Small intestine (tissue), 7 donors: ENCODE data around the gene XPO1. TPM values are rescaled to one million over a fixed set of nuclear protein-coding genes. Genes with fewer than 3 reads are reported as not detected.

ENCODE experiments used
- DNase-seq, 2 donors: peaks; one replicate each; pipeline versions ENCODE4 v3.0.0 to v3.0.0-alpha.2; 2013
- FAIRE-seq: peaks from 2 replicates; lab custom pipeline; 2012; peaks lifted over from hg19 to GRCh38; lab: Jason Lieb, UNC
- H3K27ac ChIP-seq, 3 donors: one replicate each; pipeline ENCODE4 v1.5.1; 2013; ENCODE audit warnings: low read length in 2 of 3, mild to moderate bottlenecking in 2 of 3, control low read depth in 1 of 3, inconsistent platforms in 1 of 3, low read depth in 1 of 3, moderate library complexity in 1 of 3
- H3K27me3 ChIP-seq, 3 donors: one replicate each; pipeline ENCODE4 v1.6.1; 2013; ENCODE audit warnings: low read length in 3 of 3, inconsistent platforms in 1 of 3; ENCODE audit not compliant: control insufficient read depth in 3 of 3, insufficient read depth in 3 of 3
- H3K36me3 ChIP-seq, 3 donors: one replicate each; pipeline ENCODE4 v1.6.1; 2013; ENCODE audit warnings: low read length in 3 of 3, inconsistent platforms in 1 of 3, low read depth in 1 of 3, mild to moderate bottlenecking in 1 of 3, moderate library complexity in 1 of 3; ENCODE audit not compliant: control insufficient read depth in 3 of 3, insufficient read depth in 2 of 3
- H3K4me1 ChIP-seq, 3 donors: one replicate each; pipeline ENCODE4 v1.6.1; 2013; ENCODE audit warnings: low read length in 2 of 3, inconsistent platforms in 1 of 3, low read depth in 1 of 3, mild to moderate bottlenecking in 1 of 3, moderate library complexity in 1 of 3; ENCODE audit not compliant: control insufficient read depth in 3 of 3, insufficient read depth in 2 of 3
- H3K4me3 ChIP-seq, 3 donors: one replicate each; pipeline ENCODE4 v1.5.1; 2013; ENCODE audit warnings: low read length in 3 of 3, control low read depth in 1 of 3, inconsistent platforms in 1 of 3, low read depth in 1 of 3, mild to moderate bottlenecking in 1 of 3, moderate library complexity in 1 of 3
- H3K9me3 ChIP-seq, 2 donors: one replicate each; pipeline ENCODE4 v1.6.1; 2013; ENCODE audit warnings: low read depth in 1 of 2, low read length in 1 of 2; ENCODE audit not compliant: control insufficient read depth in 2 of 2, insufficient read depth in 1 of 2
- WGBS, 3 donors: extraction: QIAGEN DNeasy Blood & Tissue Kit; methylation state at CpG; one replicate each; pipeline ENCODE4 v1.1.7; 2013; 5-methylcytosine and 5-hydroxymethylcytosine counted together
- polyA plus RNA-seq, 4 donors: library from polyadenylated mRNA; stranded (reverse) in 3 of 4; unstranded in 1 of 4; fragments of 200-250 nt in 3 of 4; fragments of 120-200 nt in 1 of 4; gene quantifications; one replicate each; pipeline versions ENCODE4 v1.2.1 to v1.2.3, GENCODE V29; 2013
- donor health status: healthy with polysubstance abuse.
- donor health status: control.
- donor health status: control.
- donor health status: Bipolar disorder and iron deficiency.
- donor health status: healthy.

The XPO1 gene
- polyA plus RNA-seq, 4 donors, result 15.9 to 141 (median 39.2) TPM

- Histone ChIP-seq H3K36me3 (no peaks in the 10 kb centered on the region), H3K4me1 (peaks cover 0 to 12% (median 11%) of the 10 kb centered on the region in 3 donors), H3K4me3 (peak overlapping the region; percentile 24 to 94 (median 90)), H3K27ac (peak overlapping the region; percentile 91 to 98 (median 95)), H3K9me3 (no peaks in the 10 kb centered on the region), H3K27me3 (no peaks in the 10 kb centered on the region)
- FAIRE-seq (no peak), DNase-seq (peak; percentile 37 to 71)
- 3% methylated on average over 19 of the region's 19 CpGs for WGBS, 3 donors
Observed at GRCh38 chr2:61538920-61539520, 864 bp upstream of the XPO1 start.

GRCh38 chr2:61537950-61538199, 281 bp downstream of the XPO1 start:
- DNase-seq (no peak), FAIRE-seq (no peak)
- no peaks in the 10 kb centered on the region for H3K9me3 ChIP-seq
- peak overlapping the region; percentile 91 to 98 (median 95) for H3K27ac ChIP-seq
- no peaks in the 10 kb centered on the region for H3K27me3 ChIP-seq
- peak overlapping the region; percentile 90 to 98 (median 94) for H3K4me3 ChIP-seq
- peaks cover 0 to 12% (median 11%) of the 10 kb centered on the region in 3 donors for H3K4me1 ChIP-seq
- 0% methylated on average over 6 to 15 of the region's 15 CpGs for WGBS, 3 donors
- H3K36me3 ChIP-seq, result peaks cover 0 to under 1% (median 0%) of the 10 kb centered on the region in 3 donors

- H3K27me3 ChIP-seq, result no peaks in the 10 kb centered on the region
- H3K4me1 ChIP-seq, result peaks cover 0 to 12% (median 11%) of the 10 kb centered on the region in 3 donors
- H3K4me3 ChIP-seq, result peak overlapping the region; percentile 90 to 98 (median 94)
- peak; percentile 29 to 64 for DNase-seq
- peaks cover 0 to 5% (median 0%) of the 10 kb centered on the region in 3 donors for H3K36me3 ChIP-seq
- WGBS, 3 donors, result 1 to 2% (median 1%) methylated on average over 46 to 52 of the region's 52 CpGs
- peak overlapping the region; percentile 91 to 98 (median 95) for H3K27ac ChIP-seq
- H3K9me3 ChIP-seq, result no peaks in the 10 kb centered on the region
- no peak for FAIRE-seq
Observed at GRCh38 chr2:61537277-61537949, 743 bp downstream of the XPO1 start.

- Histone ChIP-seq H3K4me3 (peak overlapping the region; percentile 90 to 98 (median 94)), H3K27ac (peak overlapping the region; percentile 91 to 98 (median 95)), H3K4me1 (peaks cover 0 to 12% (median 11%) of the 10 kb centered on the region in 3 donors), H3K27me3 (no peaks in the 10 kb centered on the region), H3K9me3 (no peaks in the 10 kb centered on the region), H3K36me3 (peaks cover 0 to 11% (median 0%) of the 10 kb centered on the region in 3 donors)
- WGBS, 3 donors, result 0 to 1% (median 0%) methylated on average over 26 of the region's 26 CpGs
- FAIRE-seq (no peak), DNase-seq (peak; percentile 90 to 91)
Observed at GRCh38 chr2:61536572-61537276, 1.4 kb downstream of the XPO1 start.

GRCh38 chr2:61536180-61536571, 2.0 kb downstream of the XPO1 start:
- 0% methylated on average over 9 of the region's 9 CpGs for WGBS, 3 donors
- Histone ChIP-seq H3K36me3 (peaks cover 0 to 11% (median 0%) of the 10 kb centered on the region in 3 donors), H3K4me3 (peak overlapping the region; percentile 51 to 94 (median 90)), H3K4me1 (peaks cover 0 to 12% (median 11%) of the 10 kb centered on the region in 3 donors), H3K9me3 (no peaks in the 10 kb centered on the region), H3K27ac (peak overlapping the region; percentile 76 to 98 (median 95)), H3K27me3 (no peaks in the 10 kb centered on the region)
- FAIRE-seq (no peak), DNase-seq (peak in 1 of 2 donors; percentile 32)

- Histone ChIP-seq H3K36me3 (peaks cover 0 to 11% (median 0%) of the 10 kb centered on the region in 3 donors), H3K9me3 (no peaks in the 10 kb centered on the region), H3K4me3 (peak overlapping the region in 1 of 3 donors; percentile 90), H3K4me1 (peaks cover 0 to 15% (median 13%) of the 10 kb centered on the region in 3 donors), H3K27me3 (no peaks in the 10 kb centered on the region), H3K27ac (peak overlapping the region in 1 of 3 donors; percentile 98)
- 6 to 10% (median 6%) methylated on average over 5 of the region's 5 CpGs for WGBS, 3 donors
- no peak for FAIRE-seq
- DNase-seq, result no peak
Observed at GRCh38 chr2:61535449-61535848, 2.7 kb downstream of the XPO1 start.

- Histone ChIP-seq H3K27me3 (no peaks in the 10 kb centered on the region), H3K4me1 (peaks cover 0 to 15% (median 13%) of the 10 kb centered on the region in 3 donors), H3K36me3 (peaks cover 0 to 11% (median 0%) of the 10 kb centered on the region in 3 donors), H3K27ac (peak overlapping the region in 1 of 3 donors; percentile 98), H3K9me3 (no peaks in the 10 kb centered on the region), H3K4me3 (peak overlapping the region in 1 of 3 donors; percentile 90)
- no peak for FAIRE-seq
- 14 to 21% (median 17%) methylated on average over 2 of the region's 2 CpGs for WGBS, 3 donors
- no peak for DNase-seq
Observed at GRCh38 chr2:61534926-61535325, 3.2 kb downstream of the XPO1 start.

- Histone ChIP-seq H3K27ac (no peak overlapping the region), H3K36me3 (peaks cover 0 to 34% (median 2%) of the 10 kb centered on the region in 3 donors), H3K9me3 (no peaks in the 10 kb centered on the region), H3K27me3 (no peaks in the 10 kb centered on the region), H3K4me3 (no peak overlapping the region), H3K4me1 (peaks cover 0 to 13% (median 9%) of the 10 kb centered on the region in 3 donors)
- 60 to 62% (median 62%) methylated on average over 2 of the region's 2 CpGs for WGBS, 3 donors
- DNase-seq, result no peak
- FAIRE-seq, result no peak
Observed at GRCh38 chr2:61530749-61531148, 7.4 kb downstream of the XPO1 start.
